ENCODE results near the gene LCNL1.
A peak's percentile ranks its signal among the peaks of the same experiment; 100 is the strongest.

Gene LCNL1

DNA sequence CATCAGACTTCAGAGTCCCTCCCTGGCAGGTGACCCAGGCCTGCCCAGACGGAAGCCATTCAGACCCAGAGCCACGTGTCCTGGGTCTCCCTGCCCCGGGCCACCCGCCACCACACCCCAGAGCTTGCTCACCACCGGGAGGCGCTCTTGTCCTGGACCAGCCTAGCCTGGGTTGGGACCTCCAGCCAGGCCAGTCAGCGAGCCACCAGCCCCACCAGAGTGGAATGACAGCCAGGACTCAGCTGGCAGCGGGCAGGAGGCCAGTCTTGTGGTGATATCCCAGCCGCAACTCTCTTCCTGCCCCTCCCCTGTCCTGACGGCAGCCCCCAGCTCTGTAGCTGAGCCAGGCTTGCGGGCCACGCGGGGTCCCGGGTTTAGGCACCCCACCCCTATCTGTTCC lies 7.1 kb upstream of the LCNL1 start:
- peak; percentile 59 for DNase-seq (ENCODE audit: low spot score)

DNA sequence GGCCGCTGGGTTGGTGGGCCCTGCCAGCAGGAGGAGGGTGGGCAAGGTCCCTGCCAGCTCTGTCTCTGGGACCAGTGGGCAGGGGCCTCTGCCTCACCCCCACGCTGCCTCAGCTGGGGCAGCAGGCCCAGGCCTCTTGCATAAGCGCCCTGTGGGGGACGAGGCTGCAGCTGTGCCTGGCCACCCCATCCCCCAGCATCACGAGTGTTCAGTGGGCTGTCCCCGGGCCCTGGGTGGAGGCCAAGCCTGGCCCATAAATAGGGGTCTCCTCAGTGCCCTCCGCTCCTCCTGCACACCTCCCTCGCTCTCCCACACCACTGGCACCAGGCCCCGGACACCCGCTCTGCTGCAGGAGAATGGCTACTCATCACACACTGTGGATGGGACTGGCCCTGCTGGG lies 5.6 kb upstream of the LCNL1 start, which contains the start of gene PTGDS:
TSS of gene PTGDS (plus strand) at position 282 of the 400 bp plus-strand sequence. CDS start at position 357, 75 bp downstream.
- DNase-seq (ENCODE audit: low spot score), result no peak

DNA sequence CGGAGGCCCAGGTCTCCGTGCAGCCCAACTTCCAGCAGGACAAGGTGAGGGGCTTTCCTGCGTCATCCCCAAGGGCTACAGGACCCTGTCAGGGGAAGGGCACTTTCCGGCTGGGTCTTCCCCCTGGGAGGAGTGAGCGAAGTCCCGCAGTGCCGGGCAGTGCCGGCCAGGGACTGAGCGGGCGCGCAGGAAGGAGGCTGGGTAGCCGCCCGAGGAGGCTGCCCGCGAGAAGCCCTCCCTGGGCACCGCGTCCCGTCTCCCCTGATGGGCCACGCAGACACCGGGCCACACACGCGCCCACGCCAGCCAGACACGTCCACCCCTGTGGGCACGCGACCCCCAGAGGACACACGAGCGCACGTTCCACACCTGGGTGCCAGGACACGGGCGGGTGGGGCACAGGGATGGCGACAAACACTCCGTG lies 5.1 kb upstream of the LCNL1 start:
- DNase-seq (ENCODE audit: low spot score), result no peak

DNA sequence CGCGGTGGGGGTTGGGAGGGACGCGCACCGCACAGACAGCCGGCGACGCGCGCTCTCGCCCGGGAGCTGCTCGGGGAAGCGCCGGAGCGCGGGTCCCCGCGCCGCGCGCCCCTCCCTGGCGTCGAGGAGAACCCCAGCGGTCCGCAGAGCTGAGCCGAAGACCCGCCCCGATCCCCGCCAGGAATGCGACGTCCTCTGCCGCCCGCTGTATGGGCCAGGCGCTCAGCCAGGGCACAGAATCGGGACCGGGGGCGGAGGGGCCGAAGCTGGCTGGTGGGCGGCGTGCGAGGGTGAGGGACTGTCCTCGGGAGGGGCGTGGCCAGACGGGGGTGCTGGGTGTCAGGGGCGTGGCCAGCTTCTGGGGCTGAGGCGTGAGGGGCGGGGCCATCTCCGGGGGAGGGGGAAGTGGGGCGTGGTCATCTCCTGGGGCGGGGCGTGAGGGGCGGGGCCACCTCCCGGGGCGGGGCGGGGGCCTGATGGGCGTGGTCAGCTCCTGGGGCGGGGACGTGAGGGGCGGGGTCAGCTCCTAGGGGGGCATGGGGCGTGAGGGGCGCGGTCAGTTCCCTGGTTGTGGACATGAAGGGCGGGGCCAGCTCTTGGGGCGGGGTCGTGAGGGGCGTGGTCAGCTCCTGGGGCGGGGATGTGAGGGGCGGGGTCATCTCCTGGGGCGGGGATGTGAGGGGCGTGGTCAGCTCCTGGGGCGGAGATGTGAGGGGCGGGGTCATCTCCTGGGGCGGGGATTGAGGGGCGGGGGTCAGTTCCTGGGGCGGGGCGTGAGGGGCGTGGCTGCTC lies 4.5 kb upstream of the LCNL1 start:
- DNase-seq (ENCODE audit: low spot score), result peak; percentile 68

DNA sequence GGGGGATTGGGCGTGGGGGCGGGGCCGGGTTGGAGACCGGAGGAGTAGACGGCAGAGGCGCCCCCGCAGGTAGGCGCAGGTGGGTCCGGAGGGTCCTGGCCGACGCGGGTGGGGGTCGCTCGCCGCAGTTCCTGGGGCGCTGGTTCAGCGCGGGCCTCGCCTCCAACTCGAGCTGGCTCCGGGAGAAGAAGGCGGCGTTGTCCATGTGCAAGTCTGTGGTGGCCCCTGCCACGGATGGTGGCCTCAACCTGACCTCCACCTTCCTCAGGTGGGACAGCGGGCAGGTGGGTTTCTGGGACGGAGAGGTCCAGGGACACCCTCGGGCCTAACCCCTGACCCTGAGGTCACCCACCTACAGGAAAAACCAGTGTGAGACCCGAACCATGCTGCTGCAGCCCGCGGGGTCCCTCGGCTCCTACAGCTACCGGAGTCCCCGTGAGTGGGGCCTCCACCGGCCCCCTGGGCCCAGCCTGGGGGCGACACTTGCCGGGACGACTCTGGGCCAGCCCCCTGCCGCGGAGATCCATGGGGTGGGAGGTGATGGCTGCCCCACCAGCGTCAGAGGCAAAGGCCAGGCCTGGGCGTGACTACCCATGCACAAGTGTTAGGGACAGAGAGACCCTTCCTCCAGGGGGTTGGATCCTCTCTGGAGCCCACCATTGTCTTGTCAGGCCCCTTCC lies 3.8 kb upstream of the LCNL1 start:
- no peak for DNase-seq (ENCODE audit: low spot score)

DNA sequence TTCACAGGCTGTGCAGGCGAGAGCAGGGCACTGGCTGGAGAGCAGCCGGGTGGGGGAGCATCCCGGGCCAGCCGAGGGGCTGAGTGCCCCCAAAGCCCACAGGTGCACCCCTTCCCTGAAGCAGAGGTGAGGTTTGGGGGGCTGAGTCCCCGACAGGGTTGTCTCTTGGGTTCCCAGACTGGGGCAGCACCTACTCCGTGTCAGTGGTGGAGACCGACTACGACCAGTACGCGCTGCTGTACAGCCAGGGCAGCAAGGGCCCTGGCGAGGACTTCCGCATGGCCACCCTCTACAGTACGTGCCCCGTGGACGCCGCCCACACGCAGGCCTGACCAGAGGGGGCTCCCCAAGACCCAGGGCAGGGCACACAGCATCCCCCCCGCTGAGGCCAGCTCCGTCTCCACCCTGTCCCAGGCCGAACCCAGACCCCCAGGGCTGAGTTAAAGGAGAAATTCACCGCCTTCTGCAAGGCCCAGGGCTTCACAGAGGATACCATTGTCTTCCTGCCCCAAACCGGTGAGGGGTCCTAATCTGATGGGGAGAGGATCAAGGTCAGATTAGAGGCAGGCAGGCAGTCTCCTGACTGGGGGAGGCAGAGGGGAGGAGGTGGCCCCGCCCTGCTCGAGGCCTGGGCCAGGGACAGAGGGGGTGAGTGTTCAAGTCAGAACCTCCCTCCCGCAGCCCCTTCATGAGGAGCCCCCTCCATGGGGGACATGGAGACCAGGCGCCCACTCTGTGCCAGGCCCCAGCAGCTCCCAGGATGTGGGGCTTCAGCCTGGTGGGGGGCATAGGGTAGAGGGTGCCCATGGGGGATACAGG lies 2.8 kb upstream of the LCNL1 start:
- DNase-seq (ENCODE audit: low spot score), result no peak

DNA sequence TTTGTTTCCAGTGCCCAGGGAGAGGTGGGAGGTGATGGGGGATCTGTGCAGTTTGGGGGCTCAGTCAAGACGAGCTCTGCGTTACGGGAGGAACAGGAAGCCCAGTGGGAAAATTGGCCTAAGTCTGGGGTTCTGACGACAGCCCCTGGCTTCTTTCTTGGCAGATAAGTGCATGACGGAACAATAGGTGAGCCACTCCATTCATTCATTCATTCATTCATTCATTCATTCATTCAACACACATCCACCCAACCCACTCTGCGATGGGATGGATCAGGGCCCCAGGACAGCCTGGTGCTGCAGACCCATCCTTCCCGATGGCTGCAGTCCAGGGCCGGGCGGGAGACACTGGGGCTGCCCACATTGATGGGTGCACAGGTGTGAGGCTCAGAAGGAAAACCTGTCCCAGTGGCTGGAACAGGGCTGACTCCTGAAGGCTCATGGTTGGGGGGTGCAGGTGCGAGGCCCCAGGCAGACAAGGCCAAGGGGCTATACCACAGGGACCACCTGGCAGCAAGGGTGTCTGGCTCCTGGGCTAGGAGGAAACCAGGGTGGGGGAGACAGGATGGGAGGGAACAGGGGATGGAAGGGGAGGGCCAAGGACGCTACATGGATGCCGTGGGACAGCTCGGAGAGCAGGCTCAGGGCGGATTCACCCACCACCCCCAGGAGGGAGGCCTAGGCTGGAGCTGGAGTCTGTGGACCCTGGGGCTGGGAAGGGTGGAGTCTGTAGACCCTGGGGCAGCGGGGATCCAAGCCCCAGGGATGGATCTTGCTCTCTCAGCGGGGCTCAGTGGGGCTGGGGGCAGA lies 1.9 kb upstream of the LCNL1 start:
- no peak for DNase-seq (ENCODE audit: low spot score)

DNA sequence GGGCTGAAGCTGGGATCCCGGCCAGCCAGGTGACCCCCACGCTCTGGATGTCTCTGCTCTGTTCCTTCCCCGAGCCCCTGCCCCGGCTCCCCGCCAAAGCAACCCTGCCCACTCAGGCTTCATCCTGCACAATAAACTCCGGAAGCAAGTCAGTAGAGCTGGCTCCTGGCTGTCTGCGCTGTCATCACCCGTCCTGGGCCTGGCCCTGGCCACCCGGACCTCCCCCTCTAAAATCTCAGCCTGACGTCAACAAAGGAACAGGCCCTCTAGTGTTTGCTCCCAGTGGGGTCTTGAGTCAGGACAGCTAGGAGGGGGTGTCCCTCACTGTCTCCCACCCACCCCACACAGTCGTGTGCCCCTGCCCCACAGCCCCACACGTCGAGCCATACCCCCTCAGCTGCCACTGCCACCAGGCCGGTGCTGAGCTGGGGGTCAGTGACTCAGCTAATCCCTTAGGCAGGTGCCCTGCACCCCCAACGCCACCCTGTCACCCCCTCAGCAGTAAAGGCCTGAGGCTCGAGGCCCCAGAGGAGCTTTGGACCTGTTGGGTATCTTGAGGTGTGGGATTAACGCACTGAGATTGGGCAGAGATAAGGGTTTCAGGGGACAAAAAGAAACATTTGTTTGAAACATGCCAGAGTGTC lies 1.1 kb upstream of the LCNL1 start:
- DNase-seq (ENCODE audit: low spot score), result no peak

DNA sequence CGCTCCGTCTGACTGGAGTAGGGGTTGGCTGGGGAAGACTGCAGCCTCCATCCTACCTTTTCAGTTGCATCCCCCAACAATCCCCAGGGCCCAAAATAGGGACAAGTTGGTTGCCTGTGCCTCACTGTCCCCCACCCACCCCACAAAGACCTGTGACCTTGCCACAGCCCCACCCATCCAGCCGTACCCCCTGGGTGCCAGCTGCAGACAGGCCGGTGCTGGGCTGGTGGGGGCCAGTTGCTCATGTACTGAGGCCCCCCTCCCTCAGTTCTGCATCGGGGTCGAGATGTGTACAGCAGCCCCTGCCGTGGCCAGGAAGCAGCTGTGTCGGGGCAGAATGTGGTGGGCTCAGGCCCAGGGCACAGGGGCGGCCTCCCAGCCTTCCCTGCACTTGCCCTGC lies 374 bp downstream of the LCNL1 start:
- DNase-seq (ENCODE audit: low spot score), result no peak

DNA sequence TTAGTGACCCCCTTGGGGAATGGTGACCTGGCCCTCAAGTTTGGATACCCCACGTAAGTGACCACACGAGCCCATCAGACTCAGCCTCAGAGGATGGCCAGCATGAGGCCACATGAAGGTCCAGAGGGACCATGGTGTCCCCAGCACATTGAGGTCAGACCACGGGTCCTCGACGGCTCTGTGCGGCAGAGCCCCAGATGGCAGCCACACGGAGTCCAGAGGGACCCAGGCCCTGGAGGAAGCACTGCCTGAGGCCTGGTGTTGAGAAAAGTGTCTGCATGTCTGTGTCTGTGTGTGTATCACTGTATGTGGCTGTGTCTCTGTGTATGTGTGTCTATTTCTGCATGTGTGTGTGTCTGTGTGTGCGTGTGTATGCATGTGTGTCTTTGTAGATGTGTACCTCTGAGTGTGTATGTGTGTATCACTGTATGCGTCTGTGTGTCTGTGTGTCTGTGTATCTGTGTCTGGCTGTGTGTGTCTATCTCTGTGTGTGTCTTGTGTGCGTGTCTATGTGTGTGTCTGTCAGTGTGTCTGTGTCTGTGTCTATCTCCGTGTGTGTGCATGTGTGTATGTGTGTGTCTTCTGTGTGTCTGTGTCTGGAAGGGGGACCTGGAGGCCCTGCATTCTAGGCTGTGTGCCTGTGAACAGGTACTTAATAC lies 992 bp downstream of the LCNL1 start:
- no peak for DNase-seq (ENCODE audit: low spot score)

DNA sequence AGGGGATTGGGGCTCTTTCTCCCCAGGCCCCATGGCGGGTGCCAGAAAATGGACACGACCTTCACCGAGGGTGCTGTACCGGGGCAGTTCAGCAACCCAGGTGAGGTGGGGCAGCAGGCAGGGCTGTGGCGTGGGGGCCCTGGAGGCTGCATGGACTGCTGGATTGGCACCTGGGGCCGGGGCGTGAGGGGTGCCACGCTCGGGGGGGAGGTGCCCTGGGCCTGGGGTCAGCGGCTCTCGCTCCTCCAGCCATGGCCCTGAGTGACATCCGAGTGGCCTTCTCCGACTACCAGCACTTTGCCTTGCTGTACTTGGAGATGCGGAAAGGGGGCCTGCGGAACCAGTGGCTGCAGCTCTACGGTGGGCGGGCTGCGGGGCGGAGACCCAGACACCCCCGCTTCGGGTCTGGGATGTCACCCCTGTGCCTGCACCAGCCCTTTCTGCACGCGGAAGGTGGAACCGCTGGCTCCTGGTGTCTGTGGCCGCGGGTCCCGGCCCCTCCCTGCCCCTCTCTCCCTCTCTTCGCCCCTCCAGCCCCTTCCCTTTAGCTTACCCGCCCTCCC lies 1.8 kb downstream of the LCNL1 start:
- no peak for DNase-seq (ENCODE audit: low spot score)

DNA sequence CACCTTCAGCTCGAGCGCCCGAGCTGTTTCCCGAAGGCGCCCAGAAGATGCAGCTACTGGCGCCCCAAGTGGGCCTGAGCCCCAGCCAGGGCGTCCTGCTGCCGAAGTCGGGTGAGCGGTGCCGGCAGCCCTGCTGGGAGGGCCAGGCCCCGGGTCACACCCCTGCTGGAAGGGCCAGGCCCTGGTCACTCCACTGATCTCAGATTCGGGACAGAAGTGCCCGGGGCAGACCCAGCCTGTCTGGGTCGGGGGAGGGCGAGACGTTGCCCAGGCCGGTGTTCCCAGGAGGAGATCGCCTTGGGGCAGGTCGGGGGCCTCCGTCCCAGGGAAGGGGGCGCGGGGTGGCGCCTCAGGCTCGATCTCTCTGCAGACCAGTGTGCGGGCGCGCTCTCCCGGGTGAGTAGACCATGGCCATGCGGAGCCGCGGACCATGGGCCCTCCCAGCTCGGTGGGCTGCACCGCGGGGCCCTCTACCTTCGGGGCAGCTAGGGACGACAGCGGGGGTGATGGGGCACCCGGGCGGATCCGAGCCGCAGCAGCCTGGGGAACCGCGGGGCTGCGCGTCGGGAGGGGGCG lies 2.3 kb downstream of the LCNL1 start:
- DNase-seq (ENCODE audit: low spot score), result no peak

DNA sequence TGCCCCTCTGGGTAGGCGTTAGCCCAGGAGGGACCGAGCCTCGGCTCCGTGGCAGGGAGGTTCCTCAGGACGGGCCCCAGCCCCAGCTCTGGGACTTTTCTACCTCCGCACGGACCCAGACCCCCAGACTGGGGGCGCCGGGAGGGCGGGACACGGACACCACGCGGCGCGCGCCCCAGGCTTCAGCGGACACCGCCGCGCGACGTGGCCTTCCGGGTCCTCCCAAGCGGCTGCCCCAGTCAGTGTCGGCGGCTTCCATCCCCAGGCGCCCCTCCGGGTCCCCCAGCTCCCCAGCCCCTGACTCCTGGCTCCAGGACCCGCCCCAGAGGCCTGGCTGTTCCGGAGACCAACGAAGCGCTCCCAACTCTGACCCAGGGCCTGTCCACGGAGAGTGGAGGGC lies 3.1 kb downstream of the LCNL1 start:
- no peak for DNase-seq (ENCODE audit: low spot score)

DNA sequence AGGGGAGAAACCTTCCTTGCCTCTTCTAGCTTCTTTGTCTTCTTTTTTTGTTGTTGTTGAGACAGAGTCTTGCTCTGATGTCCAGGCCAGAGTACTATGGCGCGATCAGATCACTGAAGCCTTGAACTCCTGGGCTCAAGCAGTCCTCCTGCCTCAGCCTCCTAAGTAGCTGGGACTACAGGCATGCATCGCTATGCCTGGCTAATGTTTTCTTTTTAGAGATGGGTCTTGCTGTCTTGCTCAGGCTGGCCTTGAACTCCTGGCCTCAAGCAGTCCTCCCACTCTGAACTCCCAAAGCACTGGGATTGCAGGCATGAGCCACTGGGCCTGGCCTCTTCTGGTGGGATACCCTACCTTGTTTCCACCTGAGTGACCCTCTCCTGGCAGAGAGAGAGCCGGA lies 6.1 kb downstream of the LCNL1 start:
- DNase-seq (ENCODE audit: low spot score), result no peak

DNA sequence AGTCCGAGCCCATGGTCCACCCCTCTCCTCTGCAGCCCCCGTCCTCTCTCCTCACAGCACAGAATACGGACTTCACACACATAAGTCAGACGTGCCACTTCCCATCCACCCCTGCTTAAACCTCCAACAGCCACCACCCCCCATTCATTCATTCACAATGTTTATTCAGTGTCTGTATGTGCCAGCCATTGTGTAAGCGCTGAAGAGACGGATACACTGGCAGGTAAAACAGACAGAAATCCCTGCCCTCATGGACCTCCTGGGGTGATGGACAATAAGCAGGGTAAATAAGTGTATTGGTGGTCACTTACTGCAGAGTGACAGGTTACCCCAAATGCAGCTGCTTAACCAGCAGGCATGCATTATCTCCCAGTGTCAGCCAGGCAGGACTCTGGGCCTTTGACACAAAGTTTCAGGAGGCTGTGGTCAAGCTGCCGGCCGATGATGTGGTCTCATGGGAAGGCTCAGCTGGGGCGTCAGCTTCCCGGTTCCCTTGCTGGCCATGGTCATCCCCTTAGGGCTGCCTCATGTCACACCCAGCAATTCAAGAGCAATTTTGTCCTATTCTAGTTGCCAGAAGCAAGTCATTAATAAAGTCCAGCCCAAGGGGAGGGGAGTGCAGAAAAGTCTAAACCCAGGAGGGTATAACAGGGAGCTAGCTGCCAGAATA lies 7.6 kb downstream of the LCNL1 start:
- DNase-seq (ENCODE audit: low spot score), result no peak

DNA sequence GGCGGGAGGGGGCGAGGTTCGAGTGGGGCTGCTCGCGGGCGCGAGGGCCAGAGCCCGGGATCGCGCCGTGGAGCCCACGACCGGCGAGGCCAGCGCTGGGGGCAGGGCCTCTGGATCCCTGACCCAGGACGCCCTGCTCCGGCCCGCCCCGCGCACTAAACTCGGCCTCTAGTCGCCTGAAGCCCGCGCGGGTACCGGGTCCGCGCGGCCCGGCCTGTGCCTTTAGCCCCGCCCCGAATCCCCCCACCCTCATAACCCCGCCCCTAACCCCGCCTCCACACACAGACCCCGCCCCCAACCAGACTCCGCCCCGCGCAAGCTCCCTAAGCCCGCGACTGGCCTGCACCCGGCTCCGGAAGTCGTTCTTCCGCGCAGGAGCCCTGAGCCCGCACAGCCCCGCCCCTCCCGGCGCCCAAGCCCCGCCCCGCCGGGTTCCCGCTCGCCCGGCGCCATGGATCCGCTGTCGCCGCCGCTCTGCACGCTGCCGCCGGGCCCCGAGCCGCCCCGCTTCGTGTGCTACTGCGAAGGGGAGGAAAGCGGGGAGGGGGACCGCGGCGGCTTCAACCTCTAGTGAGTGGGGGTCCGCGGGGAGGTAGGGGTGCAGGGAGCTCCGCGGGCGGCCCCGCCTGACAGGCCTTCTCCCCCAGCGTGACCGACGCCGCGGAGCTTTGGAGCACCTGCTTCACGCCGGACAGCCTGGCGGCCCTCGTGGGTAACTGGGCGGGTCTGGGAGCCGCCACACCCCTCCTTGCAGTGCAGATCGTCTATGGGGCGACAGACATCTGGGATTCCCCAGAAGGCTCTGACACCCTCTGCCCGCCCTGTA lies 9.4 kb downstream of the LCNL1 start, which contains the start of gene PAXX:
TSS of gene PAXX (plus strand) at position 430 of the 826 bp plus-strand sequence. CDS start at position 452, 22 bp downstream.
- DNase-seq (ENCODE audit: low spot score), result peak; percentile 91

DNA sequence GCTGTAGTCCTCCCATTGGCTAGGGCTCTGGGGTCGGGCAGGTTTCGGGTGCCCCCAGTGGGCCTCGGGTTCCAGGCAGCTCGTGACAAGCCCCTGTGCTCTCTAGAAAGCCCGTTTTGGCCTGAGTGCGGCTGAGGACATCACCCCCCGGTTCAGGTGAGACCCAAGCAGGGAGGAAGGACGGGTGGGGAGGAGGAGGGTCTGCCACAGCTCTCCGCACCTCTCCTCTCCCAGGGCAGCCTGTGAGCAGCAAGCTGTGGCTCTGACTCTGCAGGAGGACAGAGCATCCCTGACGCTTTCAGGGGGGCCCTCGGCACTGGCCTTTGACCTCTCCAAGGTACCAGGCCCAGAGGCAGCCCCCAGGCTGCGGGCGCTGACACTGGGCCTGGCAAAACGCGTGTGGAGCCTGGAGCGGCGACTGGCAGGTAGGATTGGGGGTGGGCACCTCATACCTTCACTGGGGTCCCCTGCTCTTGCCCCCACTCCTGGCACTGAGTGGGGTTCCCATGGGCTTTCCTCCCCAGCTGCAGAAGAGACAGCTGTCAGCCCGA lies 10.1 kb downstream of the LCNL1 start:
- DNase-seq (ENCODE audit: low spot score), result no peak
